OCI-LY3 (cell line): ENCODE results near the gene PGAM2.
"Not testable (repeated sequence)": the region's sequence is repeated elsewhere in the genome, so short reads cannot be mapped to it uniquely, and the experiment has no call there.

ENCODE experiments used
- CTCF ChIP-seq: fragments of 200-600, 300-600 bp; sonication (generic); IDR thresholded peaks from 2 replicates; pipeline ENCODE4 v1.5.1; 2014; ENCODE audit warnings: antibody characterized with exemption, low read length, low read depth
- EZH2phosphoT487 ChIP-seq: fragments of 200-600 bp; shearing (Covaris generic); IDR thresholded peaks from 2 replicates; pipeline ENCODE4 v1.6.1; 2018; ENCODE audit warnings: antibody characterized with exemption, mixed run types, low read depth

GRCh38 chr7:44038961-44039558 is 26.3 kb downstream of the PGAM2 start:
- not testable (repeated sequence) for TF ChIP-seq CTCF, EZH2phosphoT487
